Mammary epithelial cell (primary cell): ENCODE data around the gene STX8.

ENCODE experiments used
- EZH2 ChIP-seq: IDR thresholded peaks from 2 replicates; pipeline ENCODE4 v1.6.1; 2012; ENCODE audit warnings: low read length, inconsistent platforms, borderline replicate concordance
- TF ChIP-seq, protein P1 (sequence below), 2 donors: IDR thresholded peaks in 1 of 2; conservative IDR thresholded peaks in 1 of 2; 2 replicates each; pipeline ENCODE4 v1.5.1; 2011 to 2012; ENCODE audit warnings: inconsistent platforms in 2 of 2, low read length in 2 of 2, mild to moderate bottlenecking in 2 of 2, control low read depth in 1 of 2, low read depth in 1 of 2; ENCODE audit not compliant: insufficient read depth in 1 of 2; ENCODE audit errors: extremely low read depth in 1 of 2

DNA sequence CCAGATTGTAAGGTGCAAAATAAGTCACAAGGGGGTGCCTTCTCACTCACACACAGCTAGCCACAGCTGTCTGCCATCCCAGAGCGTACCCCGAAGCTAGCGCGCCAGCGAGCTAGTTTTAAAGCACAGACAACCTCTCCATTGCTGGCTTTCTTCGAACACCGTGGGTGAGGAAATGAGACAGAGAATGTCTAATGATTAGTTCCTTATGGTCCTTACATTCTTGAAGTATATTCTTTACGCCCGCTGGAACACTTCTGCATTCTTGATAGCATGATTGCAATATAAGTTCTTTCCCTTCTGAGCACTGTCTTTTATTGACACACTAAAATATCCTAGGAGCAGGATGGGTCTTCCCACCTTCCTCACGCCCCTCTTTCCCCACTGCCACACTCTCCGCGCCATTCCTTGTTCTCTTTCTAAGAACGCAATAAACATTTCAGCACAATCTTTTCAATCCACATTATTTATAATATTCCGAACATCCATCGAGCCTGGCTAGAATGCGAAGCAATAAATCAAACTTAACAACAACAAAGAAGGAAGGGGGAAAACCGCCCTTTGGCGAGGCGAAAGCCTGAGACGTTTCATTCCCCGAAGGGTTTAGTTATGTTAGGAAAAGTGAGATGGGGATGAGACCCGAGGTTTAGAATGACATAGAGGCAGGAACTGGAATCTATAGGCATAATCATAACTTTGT lies 303.0 kb downstream of the STX8 start:
- TF ChIP-seq, protein P1, sequence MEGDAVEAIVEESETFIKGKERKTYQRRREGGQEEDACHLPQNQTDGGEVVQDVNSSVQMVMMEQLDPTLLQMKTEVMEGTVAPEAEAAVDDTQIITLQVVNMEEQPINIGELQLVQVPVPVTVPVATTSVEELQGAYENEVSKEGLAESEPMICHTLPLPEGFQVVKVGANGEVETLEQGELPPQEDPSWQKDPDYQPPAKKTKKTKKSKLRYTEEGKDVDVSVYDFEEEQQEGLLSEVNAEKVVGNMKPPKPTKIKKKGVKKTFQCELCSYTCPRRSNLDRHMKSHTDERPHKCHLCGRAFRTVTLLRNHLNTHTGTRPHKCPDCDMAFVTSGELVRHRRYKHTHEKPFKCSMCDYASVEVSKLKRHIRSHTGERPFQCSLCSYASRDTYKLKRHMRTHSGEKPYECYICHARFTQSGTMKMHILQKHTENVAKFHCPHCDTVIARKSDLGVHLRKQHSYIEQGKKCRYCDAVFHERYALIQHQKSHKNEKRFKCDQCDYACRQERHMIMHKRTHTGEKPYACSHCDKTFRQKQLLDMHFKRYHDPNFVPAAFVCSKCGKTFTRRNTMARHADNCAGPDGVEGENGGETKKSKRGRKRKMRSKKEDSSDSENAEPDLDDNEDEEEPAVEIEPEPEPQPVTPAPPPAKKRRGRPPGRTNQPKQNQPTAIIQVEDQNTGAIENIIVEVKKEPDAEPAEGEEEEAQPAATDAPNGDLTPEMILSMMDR (conservative IDR thresholded peaks at IDR 0.05 in 1 of 2, IDR thresholded peaks at IDR 0.05 in 1 of 2; ENCODE audit: extremely low read depth in 1 of 2, insufficient read depth in 1 of 2, low read depth in 1 of 2, low read length in 2 of 2): no peak
- no peak for TF ChIP-seq EZH2
